HG02884 (cell line): ENCODE results near the gene MAVS.
"Not testable (repeated sequence)": the region's sequence is repeated elsewhere in the genome, so short reads cannot be mapped to it uniquely, and the experiment has no call there.

ENCODE experiments used
- ATAC-seq: cut with Tn5 transposase; IDR thresholded peaks from one replicate; pipeline ENCODE4 v1.9.1; 2021; ENCODE audit warnings: mild to moderate bottlenecking, moderate library complexity; ENCODE audit not compliant: unreplicated experiment

The MAVS gene

DNA sequence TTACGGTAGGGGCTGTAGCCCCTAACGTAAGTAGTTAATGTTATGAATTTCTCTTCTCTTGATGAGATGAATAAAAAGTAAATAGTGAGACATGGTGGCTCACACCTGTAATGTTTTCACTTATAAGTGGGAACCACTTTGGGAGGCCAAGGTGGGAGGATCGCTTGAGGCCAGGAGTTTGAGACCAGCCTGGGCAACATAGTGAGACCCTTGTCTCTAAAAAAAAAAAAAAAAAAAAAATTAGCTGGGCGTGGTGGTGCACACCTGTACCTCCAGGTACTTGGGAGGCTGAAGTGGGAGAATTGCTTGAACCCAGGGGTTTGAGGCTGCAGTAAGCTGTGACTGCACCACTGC is 32.3 kb downstream of the MAVS start:
- not testable (repeated sequence) for ATAC-seq

DNA sequence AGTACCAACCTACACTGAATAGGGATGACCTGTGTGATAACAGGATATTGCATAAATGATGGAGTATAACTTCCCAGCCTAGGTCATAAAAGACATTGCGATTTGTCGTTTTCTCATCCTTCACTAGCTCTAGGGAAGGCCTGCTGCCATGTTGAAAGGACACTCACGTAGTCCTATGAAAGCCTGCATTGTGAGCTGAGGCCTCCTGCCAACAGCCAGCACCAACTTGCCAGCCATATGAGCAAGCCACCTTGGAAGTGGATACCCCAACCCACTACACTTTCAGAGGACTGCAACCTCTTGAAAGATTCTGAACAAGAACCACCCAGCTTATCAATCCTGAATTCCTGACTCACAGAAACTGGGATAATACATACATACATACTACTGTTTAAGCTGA is 39.1 kb downstream of the MAVS start:
- ATAC-seq: no peak

DNA sequence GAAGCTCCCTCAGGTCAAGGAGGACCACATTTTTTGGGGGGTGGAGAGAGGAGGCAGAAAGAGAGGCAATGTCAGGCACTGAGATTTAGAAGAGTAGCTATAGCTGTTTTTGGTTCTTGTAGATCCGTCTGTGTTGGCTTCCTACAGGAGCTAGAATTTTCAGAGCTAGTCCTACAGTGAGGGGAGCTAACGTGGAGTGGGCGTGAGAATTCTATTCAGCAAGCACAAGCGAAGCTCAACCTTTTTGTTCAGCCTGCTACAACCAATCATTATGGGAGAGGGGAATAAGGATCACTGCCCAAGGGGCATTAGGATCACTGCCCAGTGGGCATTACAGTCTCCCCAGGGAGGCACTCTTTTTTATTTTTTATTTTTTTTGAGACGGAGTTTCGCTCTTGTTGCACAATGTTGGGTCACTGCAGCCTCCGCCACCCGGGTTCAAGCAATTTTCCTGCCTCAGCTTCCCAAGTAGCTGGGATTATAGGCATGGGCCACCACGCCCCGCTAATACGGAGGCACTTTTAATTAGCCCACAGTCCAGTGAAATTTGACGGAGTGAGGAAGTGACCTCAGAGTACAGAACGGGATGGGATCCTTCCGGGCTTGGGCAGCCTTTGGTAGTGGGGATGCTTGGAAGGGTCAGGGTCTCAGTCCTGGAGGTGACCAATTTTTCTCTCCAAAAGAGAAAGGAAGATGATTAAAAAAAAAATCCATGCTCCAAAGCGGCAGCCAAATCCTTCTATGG is 41.4 kb downstream of the MAVS start:
- no peak for ATAC-seq

DNA sequence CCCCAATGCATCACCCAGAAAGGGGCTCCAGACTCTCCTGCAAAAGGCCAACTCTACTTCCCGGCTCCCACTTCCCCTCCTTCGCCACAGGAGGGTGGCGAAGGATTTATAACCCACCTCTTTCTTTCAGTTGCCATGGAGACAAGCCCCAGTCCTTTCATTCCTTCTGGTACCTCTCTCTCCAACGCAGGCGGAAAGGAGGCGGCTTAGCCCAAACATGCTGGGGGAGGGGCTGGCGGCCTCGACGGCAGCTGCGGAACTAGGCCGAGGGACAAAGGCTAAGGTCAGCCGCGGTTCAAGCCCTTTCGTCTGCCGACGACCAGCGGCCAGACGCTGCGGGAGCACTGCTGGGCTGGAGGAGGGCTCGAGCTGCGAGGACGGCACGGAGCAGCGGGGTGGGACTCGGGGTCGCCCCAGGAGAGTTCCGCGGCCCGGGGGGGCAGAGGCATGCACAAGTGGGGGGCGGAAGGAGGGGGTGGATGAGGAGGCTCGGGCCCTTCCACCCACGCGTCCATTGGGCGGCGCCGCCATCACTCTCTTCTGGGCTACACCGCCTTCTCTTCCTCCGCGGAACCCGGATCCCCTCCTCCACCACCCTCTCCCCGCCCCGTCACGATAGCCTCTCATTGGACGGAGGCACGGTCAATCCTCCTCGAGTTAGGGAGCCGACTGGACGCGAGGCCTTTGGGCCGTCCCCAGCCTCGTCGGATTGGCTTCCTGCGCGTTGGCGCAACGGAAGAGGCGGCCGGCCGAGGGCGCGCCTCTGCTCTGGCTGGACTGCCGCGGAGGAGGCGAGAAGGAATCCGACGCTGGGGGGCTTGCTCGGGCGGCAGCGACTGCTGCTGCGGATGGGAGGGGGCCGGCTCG is 42.2 kb downstream of the MAVS start, which contains the start of gene PANK2:
Gene PANK2, plus strand, starts transcription at position 766 of the 867 bp plus-strand sequence.
- peak; percentile 88 for ATAC-seq

DNA sequence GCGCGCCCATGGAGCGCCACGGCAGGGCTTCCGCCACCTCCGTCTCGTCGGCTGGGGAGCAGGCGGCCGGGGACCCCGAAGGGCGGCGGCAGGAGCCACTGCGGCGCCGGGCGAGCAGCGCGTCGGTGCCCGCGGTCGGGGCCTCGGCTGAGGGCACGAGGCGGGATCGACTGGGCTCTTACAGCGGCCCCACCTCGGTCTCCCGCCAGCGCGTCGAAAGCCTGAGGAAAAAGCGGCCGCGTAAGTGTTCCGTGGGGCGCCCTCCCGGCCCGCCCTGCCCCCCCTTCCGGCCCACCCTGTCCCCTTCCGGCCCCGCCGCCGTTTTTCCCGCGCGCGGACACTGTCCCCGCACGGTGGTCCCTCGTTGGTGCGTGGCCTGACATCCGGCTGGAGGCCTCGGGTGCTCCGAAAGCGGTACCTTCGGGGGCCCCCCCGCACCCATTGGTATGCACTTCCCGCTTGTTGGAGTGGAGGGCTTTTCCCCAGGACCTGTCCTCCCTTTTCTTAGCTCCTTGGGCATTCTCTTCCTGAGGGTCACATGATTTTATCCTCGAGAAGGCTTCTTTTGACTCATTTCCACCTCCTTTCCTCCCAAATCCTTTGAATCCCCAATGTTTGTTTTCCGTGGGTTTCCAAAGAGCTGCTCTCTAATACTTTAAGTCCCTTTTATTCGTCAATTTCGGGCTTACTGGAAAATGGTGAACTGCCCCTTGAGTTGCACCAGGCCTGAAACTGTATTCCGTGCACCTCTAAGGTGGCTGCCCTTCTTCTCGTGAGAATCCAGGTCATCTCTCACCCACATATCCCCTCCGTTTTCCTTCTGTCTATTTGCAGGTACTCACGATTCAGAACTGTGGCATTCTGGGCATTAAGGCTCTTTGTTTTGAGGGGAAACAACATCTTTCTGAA is 43.1 kb downstream of the MAVS start:
- no peak for ATAC-seq

DNA sequence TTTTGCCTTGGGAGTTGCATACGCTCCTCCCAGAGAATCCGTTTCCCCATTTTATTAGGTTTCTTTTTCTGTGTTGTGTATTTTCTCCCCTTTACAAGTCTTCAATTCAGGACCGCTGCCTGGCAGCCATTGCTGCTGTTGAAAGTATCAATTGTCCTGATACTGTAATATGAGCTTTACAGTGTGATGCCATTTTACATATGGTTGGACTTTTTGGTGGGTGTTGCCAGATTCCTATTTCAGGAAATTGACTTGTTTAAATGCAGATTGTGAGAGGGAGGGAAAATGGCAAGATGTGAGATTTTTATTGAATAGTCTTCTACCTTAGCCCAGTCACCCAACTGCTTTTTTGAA is 43.7 kb downstream of the MAVS start:
- ATAC-seq: no peak

DNA sequence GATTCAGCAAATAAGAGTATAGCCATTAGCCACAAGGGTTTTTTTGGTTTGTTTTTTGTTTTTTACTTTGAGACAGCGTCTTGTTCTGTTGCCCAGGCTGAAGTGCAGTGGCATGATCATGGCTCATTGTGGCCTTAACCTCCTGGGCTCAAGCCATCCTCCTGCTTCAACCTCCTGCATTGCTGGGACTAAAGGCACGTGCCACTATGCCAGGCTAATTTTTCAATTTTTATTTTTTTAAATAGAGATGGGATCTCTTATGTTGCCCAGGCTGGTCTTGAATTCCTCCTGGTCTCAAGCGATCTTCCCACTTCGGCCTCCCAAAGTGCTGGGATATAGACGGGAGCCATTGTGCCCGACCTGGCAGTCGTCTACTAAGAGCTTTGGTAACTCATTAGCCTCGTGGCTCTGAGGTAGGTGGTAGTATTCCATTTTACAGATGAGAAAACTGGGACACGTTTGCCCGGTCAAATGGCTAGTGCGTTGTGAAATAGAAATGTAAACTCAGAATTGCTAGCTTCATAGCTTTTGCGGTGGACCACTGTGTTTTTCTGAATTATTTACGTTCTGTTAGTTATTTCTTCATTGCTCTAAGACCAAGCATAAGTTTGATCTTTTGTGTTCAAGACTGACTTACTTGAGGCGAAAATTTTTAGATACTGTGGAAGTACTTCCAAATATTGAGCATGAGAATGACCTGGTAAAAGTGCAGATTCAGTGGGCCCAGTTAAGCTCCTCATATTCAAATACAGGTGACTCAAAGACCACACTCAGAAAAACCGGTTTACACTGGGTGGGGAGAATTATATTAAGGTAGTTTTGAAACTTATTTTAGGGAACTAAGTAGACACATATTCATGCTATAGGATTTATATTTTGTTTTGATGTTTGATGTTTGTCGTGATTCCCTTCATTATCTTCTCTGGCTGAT is 44.6 kb downstream of the MAVS start:
- no peak for ATAC-seq

DNA sequence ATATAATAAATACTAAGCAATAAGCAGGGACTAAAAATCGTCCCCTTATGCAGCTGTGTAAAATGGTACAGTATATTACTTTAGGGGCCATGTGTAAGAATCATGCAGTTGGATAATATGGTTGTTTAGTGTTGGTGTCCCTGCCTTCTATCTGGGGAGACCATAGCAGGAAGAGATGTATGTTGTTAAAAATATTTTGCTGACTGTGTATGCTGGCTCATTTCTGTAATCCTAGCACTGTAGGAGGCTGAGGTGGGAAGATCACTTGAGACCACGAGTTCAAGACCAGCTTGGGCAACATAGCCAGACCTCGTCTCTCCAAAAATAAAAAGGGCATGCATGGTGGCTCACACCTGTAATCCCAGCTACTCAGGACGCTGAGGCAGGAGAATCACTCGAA is 48.2 kb downstream of the MAVS start:
- no peak for ATAC-seq

DNA sequence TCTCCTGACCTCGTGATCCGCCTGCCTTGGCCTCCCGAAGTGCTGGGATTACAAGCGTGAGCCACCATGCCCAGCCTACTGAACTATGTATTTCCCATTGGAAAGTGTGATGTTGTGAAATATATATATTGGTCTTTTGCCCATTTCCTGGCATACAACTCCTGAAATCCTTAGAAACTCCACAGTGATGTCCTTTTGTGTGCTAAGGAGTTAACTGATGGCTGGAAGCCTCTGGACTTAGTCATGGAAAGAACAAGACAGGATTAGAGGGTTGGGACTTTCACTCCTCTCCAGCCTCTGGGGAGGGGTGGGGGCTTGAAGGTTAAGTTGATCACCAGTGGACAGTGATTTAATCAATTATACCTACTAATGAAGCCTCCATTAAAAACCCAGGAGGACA is 49.7 kb downstream of the MAVS start:
- no peak for ATAC-seq

DNA sequence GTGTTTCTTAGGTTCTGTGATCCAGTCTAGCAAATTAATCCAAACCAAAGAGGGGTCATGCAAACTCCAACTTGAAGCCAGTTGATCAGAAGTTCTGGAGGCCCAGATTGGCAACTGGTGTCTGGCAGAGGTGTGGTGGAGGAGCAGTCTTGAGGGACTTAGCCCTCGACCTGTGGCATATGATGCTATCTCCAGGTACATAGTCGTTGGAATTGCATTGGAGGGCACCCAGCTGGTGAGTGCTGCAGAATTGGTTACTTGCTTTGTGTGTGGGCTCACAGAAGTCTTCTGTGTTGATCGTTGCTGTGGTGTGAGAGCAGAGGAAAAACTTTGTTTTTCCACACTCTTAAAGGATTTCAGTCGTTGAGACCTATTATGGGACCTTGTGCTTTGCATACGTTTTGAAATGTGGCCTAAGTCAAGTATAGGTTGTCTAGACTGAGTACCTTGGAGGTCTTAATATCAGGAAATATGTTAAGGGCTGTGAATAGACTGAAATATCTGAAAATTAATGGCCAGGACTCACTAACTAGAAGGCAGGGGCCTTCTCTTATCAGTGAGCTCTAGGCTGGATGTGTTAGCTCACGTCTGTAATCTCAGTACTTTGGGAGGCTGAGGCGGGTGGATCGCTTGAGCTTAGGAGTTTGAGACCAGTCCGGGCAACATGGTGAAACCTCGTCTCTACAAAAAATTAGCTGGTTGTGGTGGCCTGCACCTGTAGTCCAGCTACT is 50.4 kb downstream of the MAVS start:
- ATAC-seq: no peak

DNA sequence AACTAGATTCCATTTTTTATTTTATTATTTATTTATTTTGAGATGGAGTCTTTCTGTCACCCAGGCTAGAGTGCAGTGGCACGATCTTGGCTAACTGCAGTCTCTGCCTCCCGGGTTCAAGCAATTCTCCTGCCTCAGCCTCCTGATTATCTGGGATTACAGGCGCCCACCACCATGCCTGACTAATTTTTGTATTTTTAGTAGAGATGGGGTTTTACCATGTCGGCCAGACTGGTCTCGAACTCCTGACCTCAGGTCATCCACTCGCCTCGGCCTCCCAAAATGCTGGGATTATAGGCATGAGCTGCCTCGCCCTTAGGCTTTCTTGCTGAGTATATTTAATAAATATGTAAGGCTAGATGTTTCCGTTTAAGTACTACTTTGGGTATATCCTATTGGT is 51.5 kb downstream of the MAVS start:
- not testable (repeated sequence) for ATAC-seq

DNA sequence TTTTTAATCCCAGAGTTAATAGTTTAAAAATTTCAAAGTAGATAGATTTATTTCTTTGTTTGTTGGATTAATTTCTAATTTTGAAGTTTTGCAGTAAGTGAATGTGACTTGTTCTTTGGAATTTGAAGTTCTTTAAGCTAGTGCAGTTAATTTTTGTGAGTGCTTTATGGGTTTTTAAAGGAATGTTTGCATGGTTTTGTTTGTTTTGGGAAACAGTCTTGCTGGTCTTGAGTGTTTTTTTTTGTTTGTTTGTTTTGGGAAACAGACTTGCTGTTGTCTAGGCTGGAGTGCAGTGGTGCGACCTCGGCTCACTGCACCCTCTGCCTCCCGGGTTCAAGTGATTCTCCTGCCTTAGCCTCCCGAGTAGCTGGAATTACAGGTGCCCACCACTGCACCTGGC is 52.0 kb downstream of the MAVS start:
- no peak for ATAC-seq

DNA sequence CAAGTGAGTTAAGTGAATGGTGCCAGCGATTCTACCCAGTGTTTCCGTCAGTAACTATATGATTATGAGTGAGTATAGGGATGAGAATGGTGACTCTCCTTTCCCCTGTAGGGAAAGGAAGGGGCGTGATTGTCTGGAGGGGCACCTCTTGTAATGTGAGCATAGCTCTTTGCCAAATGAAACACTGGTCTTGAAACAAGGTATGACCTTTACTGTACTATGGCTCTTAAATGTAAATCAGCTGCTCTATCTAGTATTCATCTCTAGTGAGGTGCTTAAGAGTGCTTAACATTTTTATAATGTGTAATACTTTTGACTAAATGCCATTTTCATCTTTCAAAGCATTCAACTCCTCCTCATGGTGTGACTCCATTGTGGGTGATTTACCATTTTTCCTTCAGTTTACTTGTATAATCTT is 53.6 kb downstream of the MAVS start:
- ATAC-seq: no peak

DNA sequence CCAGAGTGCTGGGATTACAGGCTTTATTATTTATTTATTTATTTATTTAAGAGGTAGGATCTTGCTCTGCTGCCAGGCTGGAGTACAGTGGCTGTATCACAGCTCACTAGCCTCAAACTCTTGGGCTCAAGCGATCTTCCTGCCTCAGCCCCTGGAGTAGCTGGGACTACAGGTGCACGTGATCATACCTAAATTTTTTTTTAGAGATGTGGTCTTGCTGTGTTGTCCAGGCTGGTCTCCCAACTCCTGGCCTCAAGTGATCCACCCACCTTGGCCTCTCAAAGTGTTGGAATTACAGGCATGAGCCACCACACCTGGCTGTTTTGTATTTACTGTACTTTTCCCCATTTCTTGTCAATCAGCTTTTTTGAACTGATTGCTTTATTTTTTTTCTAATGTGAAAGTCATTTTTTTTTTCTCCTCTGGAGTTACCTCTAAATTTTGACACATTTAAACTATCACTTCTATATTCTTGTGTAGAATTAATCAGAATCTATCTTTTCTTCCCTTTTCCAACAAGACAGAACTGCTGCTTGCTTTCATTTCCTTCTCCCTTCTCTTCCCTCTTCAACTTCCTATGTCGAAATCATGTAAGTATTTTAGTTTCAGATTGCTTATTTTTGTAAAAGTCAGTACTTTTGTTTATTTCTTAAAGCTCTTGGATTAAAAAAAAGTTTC is 54.5 kb downstream of the MAVS start:
- no peak for ATAC-seq

DNA sequence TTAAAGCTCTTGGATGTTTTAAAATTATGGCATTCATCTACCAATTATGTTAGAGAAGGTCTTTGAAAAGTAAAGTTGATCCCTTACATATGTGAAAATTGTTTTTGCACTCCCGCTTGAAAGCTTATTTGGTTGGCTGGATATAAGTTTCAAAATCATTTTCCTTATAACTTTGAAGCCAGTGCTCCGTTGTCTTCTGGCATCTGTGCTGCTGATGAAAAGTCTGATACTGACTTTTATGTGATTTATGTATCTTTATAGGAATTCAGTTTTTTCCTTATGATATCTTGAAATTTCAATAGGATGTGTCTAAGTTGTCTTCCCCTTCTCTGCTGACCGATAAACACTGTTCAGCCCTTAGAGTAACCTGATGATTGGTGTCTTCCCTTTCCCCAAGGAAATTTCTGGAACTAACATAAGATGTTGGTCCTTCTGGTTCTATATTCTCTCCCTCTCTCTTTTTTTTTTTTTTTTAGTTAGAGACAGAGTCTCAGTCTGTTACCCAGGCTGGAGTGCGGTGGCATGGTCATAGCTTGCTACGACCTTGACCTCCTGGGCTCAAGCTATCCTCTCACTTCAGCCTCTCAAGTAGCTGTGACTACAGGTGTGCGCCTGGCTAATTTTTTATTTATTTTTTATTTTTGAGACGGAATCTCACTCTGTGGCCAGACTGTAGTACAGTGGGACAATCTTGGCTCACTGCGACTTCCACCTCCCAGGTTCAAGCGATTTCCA is 55.2 kb downstream of the MAVS start:
- no peak for ATAC-seq

DNA sequence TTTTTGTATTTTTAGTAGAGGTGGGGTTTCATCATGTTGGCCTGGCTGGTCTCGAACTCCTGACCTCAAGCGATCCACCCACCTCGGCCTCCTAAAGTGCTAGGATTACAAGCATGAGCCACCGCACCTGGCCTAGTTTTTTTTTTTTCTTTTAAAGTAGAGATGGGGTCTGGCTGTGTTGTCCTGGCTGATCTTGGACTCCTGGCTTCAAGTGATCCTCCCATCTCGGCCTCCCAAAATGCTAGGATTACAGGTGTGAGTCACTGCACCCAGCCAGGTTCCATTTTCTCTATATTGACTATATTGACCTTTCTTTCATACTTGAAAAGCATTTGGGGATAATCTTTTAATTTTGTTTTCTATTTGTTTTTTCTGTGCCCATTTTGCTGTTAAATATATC is 55.8 kb downstream of the MAVS start:
- ATAC-seq: no peak

DNA sequence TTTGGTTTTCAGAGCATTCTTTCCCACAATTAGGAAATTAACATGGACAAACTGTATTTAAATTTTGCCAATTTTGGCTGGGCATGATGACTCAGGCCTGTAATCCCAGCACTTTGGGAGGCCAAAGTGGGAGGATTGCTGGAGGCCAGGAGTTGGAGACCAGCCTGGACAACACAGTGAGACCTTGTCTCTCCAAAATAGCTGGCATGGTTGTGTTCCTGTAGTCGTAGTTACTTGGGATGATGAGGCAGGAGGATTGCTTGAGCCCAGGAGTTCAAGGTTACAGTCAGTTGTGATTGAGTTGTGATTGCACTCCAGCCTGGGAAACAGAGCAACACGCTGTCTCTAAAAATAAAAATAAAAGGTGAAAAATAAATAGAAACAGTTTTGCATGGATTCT is 57.6 kb downstream of the MAVS start:
- no peak for ATAC-seq

DNA sequence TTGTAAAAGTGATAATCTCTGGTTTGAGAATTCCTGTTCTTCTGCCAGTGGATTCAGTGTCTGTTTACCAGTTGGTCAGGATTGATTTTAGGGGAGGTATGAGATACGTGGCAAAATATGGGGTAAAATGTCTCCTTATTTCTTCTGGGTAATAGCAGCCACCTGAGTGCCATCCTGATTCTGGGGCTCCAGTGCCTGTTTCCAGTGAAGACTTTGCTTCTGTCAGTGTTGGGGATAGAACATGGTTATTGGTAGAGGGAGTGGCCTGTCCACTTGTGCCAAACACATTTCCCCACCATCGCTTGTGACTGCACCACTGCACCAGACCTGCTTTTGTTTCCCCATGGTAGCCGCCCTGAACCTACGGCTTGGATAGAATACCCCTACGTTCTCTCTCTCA is 58.2 kb downstream of the MAVS start:
- ATAC-seq: no peak
